Vagina (tissue), 2 donors: ENCODE data around the gene C5orf47. TPM values are rescaled to one million over a fixed set of nuclear protein-coding genes. Genes with fewer than 3 reads are reported as not detected.
"Not testable (repeated sequence)": the region's sequence is repeated elsewhere in the genome, so short reads cannot be mapped to it uniquely, and the experiment has no call there.

Source experiments
- DNase-seq, 2 donors: peaks; one replicate each; pipeline ENCODE4 v3.0.0-alpha.2; 2017; ENCODE audit errors: extremely low spot score in 2 of 2
- H3K27ac ChIP-seq: fragments of 200-600 bp; sonication (generic); one replicate; pipeline ENCODE4 v1.5.1; 2019
- H3K27me3 ChIP-seq: fragments of 200-600 bp; sonication (generic); one replicate; pipeline ENCODE4 v1.5.1; 2019
- H3K36me3 ChIP-seq, 2 donors: fragments of 200-600 bp; sonication (generic); one replicate each; pipeline ENCODE4 v1.5.1; 2017 to 2019
- H3K4me1 ChIP-seq: fragments of 200-600 bp; sonication (generic); one replicate; pipeline ENCODE4 v1.5.1; 2019
- H3K4me3 ChIP-seq, 2 donors: fragments of 200-600 bp; sonication (generic); 1 replicate in 1 of 2; 2 replicates in 1 of 2; pipeline ENCODE4 v1.5.1; 2016 to 2019
- H3K9me3 ChIP-seq: fragments of 200-600 bp; sonication (generic); one replicate; pipeline ENCODE4 v1.5.1; 2019
- POLR2A ChIP-seq, 2 donors: fragments of 450-650 bp; IDR thresholded peaks; one replicate each; pipeline ENCODE4 v1.6.1; 2017; ENCODE audit warnings: antibody characterized with exemption in 2 of 2, mild to moderate bottlenecking in 2 of 2, moderate library complexity in 2 of 2
- POLR2AphosphoS5 ChIP-seq, 2 donors: sonication (generic); formaldehyde crosslinking; IDR thresholded peaks; one replicate each; pipeline ENCODE4 v1.9.0; 2017; ENCODE audit warnings: antibody characterized with exemption in 2 of 2, mild to moderate bottlenecking in 2 of 2, low read depth in 1 of 2; ENCODE audit not compliant: insufficient read depth in 1 of 2
- intact Hi-C: fragments of 100-400 bp; cut with DNase I; formaldehyde crosslinking; loops from one replicate; pipeline ENCODE4 v1.15.1; 2023
- total RNA-seq: library from RNA; depleted of rRNA; stranded (reverse); fragments of >200 nt; gene quantifications from one replicate; pipeline ENCODE4 v1.2.3, GENCODE V29; 2016
- TF ChIP-seq, protein P1 (sequence below), 3 experiments: fragments of 450-650 bp in 2 of 3; fragments of 200-600 bp in 1 of 3; sonication (generic) in 1 of 3; IDR thresholded peaks; one replicate each; pipeline ENCODE4 v1.5.1; 2017 to 2019; ENCODE audit warnings: antibody characterized with exemption in 3 of 3, mild to moderate bottlenecking in 2 of 3, moderate library complexity in 2 of 3

The C5orf47 gene
- total RNA-seq, 1 donor from 2014 or later = not detected

DNA sequence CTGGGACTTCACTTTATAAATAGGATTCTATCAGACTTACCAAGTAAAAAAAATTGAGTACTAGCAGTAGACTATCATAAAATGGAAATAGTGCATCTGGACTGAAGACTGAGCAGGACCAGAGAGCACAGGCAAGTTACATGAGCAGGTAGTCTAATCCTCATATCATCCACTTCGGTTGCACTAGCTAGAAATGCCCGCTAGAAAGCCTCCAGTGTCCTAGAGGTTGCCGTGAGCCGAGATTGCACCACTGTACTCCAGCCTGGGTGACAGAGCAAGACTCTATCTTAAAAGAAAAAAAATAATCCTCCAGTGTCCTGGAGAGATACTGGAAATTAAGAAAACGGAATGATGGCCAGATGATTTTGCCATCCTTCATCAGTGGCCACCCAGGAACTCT, 20.0 kb downstream of the C5orf47 start:
- DNase-seq = no peak
- intact Hi-C loops = no loop called here
- TF ChIP-seq POLR2AphosphoS5 (IDR thresholded peaks at IDR 0.05; ENCODE audit: insufficient read depth in 1 of 2, low read depth in 1 of 2) (no peak), POLR2A (IDR thresholded peaks at IDR 0.05) (no peak)
- TF ChIP-seq, protein P1, sequence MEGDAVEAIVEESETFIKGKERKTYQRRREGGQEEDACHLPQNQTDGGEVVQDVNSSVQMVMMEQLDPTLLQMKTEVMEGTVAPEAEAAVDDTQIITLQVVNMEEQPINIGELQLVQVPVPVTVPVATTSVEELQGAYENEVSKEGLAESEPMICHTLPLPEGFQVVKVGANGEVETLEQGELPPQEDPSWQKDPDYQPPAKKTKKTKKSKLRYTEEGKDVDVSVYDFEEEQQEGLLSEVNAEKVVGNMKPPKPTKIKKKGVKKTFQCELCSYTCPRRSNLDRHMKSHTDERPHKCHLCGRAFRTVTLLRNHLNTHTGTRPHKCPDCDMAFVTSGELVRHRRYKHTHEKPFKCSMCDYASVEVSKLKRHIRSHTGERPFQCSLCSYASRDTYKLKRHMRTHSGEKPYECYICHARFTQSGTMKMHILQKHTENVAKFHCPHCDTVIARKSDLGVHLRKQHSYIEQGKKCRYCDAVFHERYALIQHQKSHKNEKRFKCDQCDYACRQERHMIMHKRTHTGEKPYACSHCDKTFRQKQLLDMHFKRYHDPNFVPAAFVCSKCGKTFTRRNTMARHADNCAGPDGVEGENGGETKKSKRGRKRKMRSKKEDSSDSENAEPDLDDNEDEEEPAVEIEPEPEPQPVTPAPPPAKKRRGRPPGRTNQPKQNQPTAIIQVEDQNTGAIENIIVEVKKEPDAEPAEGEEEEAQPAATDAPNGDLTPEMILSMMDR (IDR thresholded peaks at IDR 0.05) = no peak
- Histone ChIP-seq H3K27ac (no peak overlapping the region), H3K4me3 (no peak overlapping the region), H3K4me1 (no peaks in the 10 kb centered on the region), H3K27me3 (no peaks in the 10 kb centered on the region), H3K9me3 (no peaks in the 10 kb centered on the region), H3K36me3 (no peaks in the 10 kb centered on the region)

DNA sequence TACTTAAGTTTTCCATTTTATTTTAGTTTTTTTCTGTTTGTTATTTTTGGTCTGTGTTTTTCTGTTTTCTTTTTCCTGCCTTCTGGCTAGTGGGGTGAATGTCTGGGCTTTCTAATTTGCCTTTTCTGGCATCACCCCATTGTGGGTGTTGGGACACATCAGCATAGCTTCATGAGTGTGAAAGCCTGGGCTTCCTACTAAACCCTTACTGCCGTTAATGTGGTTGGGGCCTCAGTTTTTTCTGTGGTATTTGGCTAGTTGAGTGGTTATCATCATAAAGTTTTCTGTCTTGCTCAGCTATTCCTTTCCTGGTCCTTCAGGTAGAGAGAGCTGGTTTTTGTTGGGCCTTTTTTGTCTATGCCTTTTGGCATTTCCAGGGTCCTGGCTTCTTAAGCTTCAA, 21.4 kb downstream of the C5orf47 start:
- Histone ChIP-seq H3K27me3 (no peaks in the 10 kb centered on the region), H3K9me3 (no peaks in the 10 kb centered on the region), H3K4me3 (no peak overlapping the region), H3K4me1 (no peaks in the 10 kb centered on the region), H3K27ac (no peak overlapping the region), H3K36me3 (no peaks in the 10 kb centered on the region)
- TF ChIP-seq POLR2AphosphoS5 (IDR thresholded peaks at IDR 0.05; ENCODE audit: insufficient read depth in 1 of 2, low read depth in 1 of 2) (no peak), POLR2A (IDR thresholded peaks at IDR 0.05) (no peak)
- TF ChIP-seq, protein P1 (IDR thresholded peaks at IDR 0.05) = no peak
- intact Hi-C loops = no loop called here
- no peak for DNase-seq

DNA sequence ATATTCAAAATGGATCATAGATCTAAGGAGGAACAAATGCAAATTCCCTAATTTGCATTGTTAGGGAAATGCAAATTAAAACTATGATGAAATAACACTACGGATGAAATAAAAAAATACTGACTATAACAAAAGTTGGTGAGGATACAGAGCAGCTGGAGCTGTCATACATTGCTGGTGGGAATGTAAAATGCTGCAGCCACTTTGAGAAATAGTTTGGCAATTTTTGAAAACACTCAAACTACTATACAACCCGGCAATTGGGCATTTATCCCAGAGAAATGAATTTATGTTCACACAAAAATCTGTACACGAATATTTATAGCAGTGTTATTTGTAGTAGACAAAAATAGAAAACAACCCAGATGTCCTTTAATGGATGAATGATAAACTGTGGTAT, 22.5 kb downstream of the C5orf47 start:
- no peaks in the 10 kb centered on the region for H3K9me3 ChIP-seq
- intact Hi-C loops = no loop called here
- H3K27me3 ChIP-seq = no peaks in the 10 kb centered on the region
- H3K27ac ChIP-seq = no peak overlapping the region
- H3K4me1 ChIP-seq = no peaks in the 10 kb centered on the region
- H3K4me3 ChIP-seq = no peak overlapping the region
- no peaks in the 10 kb centered on the region for H3K36me3 ChIP-seq
- TF ChIP-seq POLR2AphosphoS5 (IDR thresholded peaks at IDR 0.05; ENCODE audit: insufficient read depth in 1 of 2, low read depth in 1 of 2) (no peak), POLR2A (IDR thresholded peaks at IDR 0.05) (no peak)
- TF ChIP-seq, protein P1 (IDR thresholded peaks at IDR 0.05) = no peak
- no peak for DNase-seq

DNA sequence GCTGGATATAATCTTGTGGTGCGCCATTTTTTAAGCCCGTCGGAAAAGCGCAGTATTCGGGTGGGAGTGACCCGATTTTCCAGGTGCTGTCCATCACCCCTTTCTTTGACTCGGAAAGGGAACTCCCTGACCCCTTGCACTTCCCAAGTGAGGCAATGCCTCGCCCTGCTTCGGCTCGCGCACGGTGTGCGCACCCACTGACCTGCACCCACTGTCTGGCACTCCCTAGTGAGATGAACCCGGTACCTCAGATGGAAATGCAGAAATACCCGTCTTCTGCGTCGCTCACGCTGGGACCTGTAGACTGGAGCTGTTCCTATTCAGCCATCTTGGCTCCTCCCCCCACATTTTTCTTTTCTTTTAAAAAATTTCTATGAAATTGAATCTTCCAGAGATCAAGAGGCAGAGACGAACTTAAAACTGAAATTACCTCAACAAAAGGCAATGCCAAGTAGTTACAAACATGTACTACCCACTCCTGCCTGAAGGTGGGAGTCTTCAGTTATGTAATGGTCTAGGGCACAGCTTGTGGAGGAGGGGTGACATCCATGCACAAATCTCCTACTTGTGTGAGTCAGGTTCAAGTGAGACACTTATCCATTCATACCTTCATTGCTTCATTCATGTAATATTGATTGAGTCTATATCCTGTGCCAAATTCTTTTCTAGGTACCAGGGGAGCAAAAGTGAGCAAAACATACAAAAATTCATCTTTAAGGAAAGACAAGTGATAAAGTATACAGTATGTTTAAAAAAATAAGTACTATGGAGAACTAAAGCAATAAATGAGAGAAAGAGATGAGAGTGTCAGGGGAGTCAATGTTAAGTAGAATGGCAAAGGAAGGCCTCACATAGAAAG, 31.3 kb downstream of the C5orf47 start:
- DNase-seq, H3K27ac ChIP-seq, H3K36me3 ChIP-seq, H3K4me3 ChIP-seq, H3K4me1 ChIP-seq, H3K27me3 ChIP-seq, H3K9me3 ChIP-seq, intact Hi-C loops: not testable (repeated sequence)

DNA sequence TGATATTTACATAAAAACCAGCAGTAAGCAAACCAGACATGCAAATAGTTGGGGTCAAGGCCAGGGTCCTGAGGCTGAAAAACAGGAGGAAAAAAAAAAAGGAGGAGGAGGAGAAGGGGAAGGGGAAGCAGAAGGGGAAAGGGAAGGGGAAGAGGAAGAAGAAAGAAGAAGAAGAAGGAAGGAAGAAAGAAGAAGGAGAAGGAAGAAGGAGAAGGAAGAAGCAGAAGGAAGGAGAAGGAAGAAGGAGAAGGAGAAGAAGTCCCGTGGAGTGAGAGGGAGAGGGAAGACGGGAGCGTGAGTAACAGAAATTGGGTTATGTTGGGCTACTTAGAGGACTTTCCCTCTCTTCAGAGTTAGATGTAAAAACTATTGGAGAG, 31.9 kb downstream of the C5orf47 start:
- Histone ChIP-seq H3K27me3 (no peaks in the 10 kb centered on the region), H3K9me3 (no peaks in the 10 kb centered on the region), H3K36me3 (no peaks in the 10 kb centered on the region), H3K27ac (no peak overlapping the region), H3K4me1 (no peaks in the 10 kb centered on the region), H3K4me3 (no peak overlapping the region)
- intact Hi-C loops = no loop called here
- DNase-seq = no peak
- no peak for TF ChIP-seq POLR2A (IDR thresholded peaks at IDR 0.05)
- no peak for TF ChIP-seq POLR2AphosphoS5 (IDR thresholded peaks at IDR 0.05; ENCODE audit: insufficient read depth in 1 of 2, low read depth in 1 of 2)
- TF ChIP-seq, protein P1 (IDR thresholded peaks at IDR 0.05) = no peak
